ENCODE measurements around the gene DAP3. TPM values are rescaled to one million over a fixed set of nuclear protein-coding genes. Genes with fewer than 3 reads are reported as not detected.
"Not testable (repeated sequence)": the region's sequence is repeated elsewhere in the genome, so short reads cannot be mapped to it uniquely, and the experiment has no call there.

The DAP3 gene
- total and polyA plus RNA-seq, 2 donors (not counting 1 experiment from before 2014, with no cell fraction given) = 54.2 to 103 TPM

GRCh38 chr1:155706139-155706538, 17.2 kb downstream of the DAP3 start:
- no peaks in the 10 kb centered on the region for H3K27me3 ChIP-seq (ENCODE audit: control insufficient read depth, insufficient read depth, low read length)
- no peak overlapping the region for H3K9ac ChIP-seq (ENCODE audit: insufficient read depth, low read length)
- peak; percentile 40 to 73 for DNase-seq (ENCODE audit: low read depth in 2 of 2)
- no peak overlapping the region for H3K4me2 ChIP-seq (ENCODE audit: extremely low read depth, insufficient read depth, low read length)
- H3K9me3 ChIP-seq (ENCODE audit: control insufficient read depth, insufficient read depth, low read depth, low read length) = no peaks in the 10 kb centered on the region
- no peak overlapping the region for H3K27ac ChIP-seq (ENCODE audit: insufficient read depth, low read length)
- H2AFZ ChIP-seq (ENCODE audit: low read length) = no peak overlapping the region
- H4K20me1 ChIP-seq (ENCODE audit: control insufficient read depth, extremely low read depth, insufficient read depth, low read length) = no peaks in the 10 kb centered on the region
- H3K4me3 ChIP-seq (replicated peaks in 1 of 4; ENCODE audit: control extremely low read depth in 1 of 4, insufficient read depth in 1 of 4, low read depth in 3 of 4, low read length in 4 of 4) = no peak overlapping the region
- no peaks in the 10 kb centered on the region for H3K4me1 ChIP-seq (ENCODE audit: control insufficient read depth, extremely low read depth, insufficient read depth, low read length)
- H3K79me2 ChIP-seq (ENCODE audit: control insufficient read depth, insufficient read depth, low read length) = peaks cover 32% of the 10 kb centered on the region
- no peak for TF ChIP-seq EZH2 (IDR thresholded peaks at IDR 0.05; ENCODE audit: low read length, missing control alignments)
- H3K36me3 ChIP-seq (ENCODE audit: control insufficient read depth, insufficient read depth, low read length) = no peaks in the 10 kb centered on the region

GRCh38 chr1:155709391-155709790, 20.5 kb downstream of the DAP3 start:
- no peaks in the 10 kb centered on the region for H3K9me3 ChIP-seq (ENCODE audit: control insufficient read depth, insufficient read depth, low read depth, low read length)
- no peak overlapping the region for H3K27ac ChIP-seq (ENCODE audit: insufficient read depth, low read length)
- H3K4me2 ChIP-seq (ENCODE audit: extremely low read depth, insufficient read depth, low read length) = no peak overlapping the region
- no peaks in the 10 kb centered on the region for H3K4me1 ChIP-seq (ENCODE audit: control insufficient read depth, extremely low read depth, insufficient read depth, low read length)
- H3K36me3 ChIP-seq (ENCODE audit: control insufficient read depth, insufficient read depth, low read length) = no peaks in the 10 kb centered on the region
- H4K20me1 ChIP-seq (ENCODE audit: control insufficient read depth, extremely low read depth, insufficient read depth, low read length) = no peaks in the 10 kb centered on the region
- no peak overlapping the region for H3K9ac ChIP-seq (ENCODE audit: insufficient read depth, low read length)
- no peak for TF ChIP-seq EZH2 (IDR thresholded peaks at IDR 0.05; ENCODE audit: low read length, missing control alignments)
- no peak for TF ChIP-seq CTCF (conservative IDR thresholded peaks at IDR 0.05 in 1 of 2, IDR thresholded peaks at IDR 0.05 in 1 of 2; ENCODE audit: low read depth in 1 of 2, low read length in 2 of 2)
- no peaks in the 10 kb centered on the region for H3K27me3 ChIP-seq (ENCODE audit: control insufficient read depth, insufficient read depth, low read length)
- no peak overlapping the region for H2AFZ ChIP-seq (ENCODE audit: low read length)
- H3K79me2 ChIP-seq (ENCODE audit: control insufficient read depth, insufficient read depth, low read length) = peaks cover 22% of the 10 kb centered on the region
- no peak overlapping the region for H3K4me3 ChIP-seq (replicated peaks in 1 of 4; ENCODE audit: control extremely low read depth in 1 of 4, insufficient read depth in 1 of 4, low read depth in 3 of 4, low read length in 4 of 4)
- no peak for DNase-seq (ENCODE audit: low read depth in 2 of 2)

- peaks cover 11% of the 10 kb centered on the region for H3K79me2 ChIP-seq (ENCODE audit: control insufficient read depth, insufficient read depth, low read length)
These were observed 22.6 kb downstream of the DAP3 start for GRCh38 chr1:155711457-155711856.

GRCh38 chr1:155712636-155713035, 23.7 kb downstream of the DAP3 start:
- H3K4me3 ChIP-seq (replicated peaks in 1 of 4; ENCODE audit: control extremely low read depth in 1 of 4, insufficient read depth in 1 of 4, low read depth in 3 of 4, low read length in 4 of 4); H3K27ac ChIP-seq (ENCODE audit: insufficient read depth, low read length); H3K36me3 ChIP-seq (ENCODE audit: control insufficient read depth, insufficient read depth, low read length); H2AFZ ChIP-seq (ENCODE audit: low read length); H3K27me3 ChIP-seq (ENCODE audit: control insufficient read depth, insufficient read depth, low read length); DNase-seq (ENCODE audit: low read depth in 2 of 2); H3K9me3 ChIP-seq (ENCODE audit: control insufficient read depth, insufficient read depth, low read depth, low read length); H3K79me2 ChIP-seq (ENCODE audit: control insufficient read depth, insufficient read depth, low read length); H3K4me1 ChIP-seq (ENCODE audit: control insufficient read depth, extremely low read depth, insufficient read depth, low read length); H3K9ac ChIP-seq (ENCODE audit: insufficient read depth, low read length); H4K20me1 ChIP-seq (ENCODE audit: control insufficient read depth, extremely low read depth, insufficient read depth, low read length); H3K4me2 ChIP-seq (ENCODE audit: extremely low read depth, insufficient read depth, low read length): not testable (repeated sequence)

More at GRCh38 chr1:155711457-155711856, 22.6 kb downstream of the DAP3 start:
- not testable (repeated sequence) for H3K4me1 ChIP-seq (ENCODE audit: control insufficient read depth, extremely low read depth, insufficient read depth, low read length); H3K4me2 ChIP-seq (ENCODE audit: extremely low read depth, insufficient read depth, low read length); DNase-seq (ENCODE audit: low read depth in 2 of 2); H3K9ac ChIP-seq (ENCODE audit: insufficient read depth, low read length); H3K9me3 ChIP-seq (ENCODE audit: control insufficient read depth, insufficient read depth, low read depth, low read length); H4K20me1 ChIP-seq (ENCODE audit: control insufficient read depth, extremely low read depth, insufficient read depth, low read length); H3K36me3 ChIP-seq (ENCODE audit: control insufficient read depth, insufficient read depth, low read length); H3K27ac ChIP-seq (ENCODE audit: insufficient read depth, low read length); H2AFZ ChIP-seq (ENCODE audit: low read length); H3K4me3 ChIP-seq (replicated peaks in 1 of 4; ENCODE audit: control extremely low read depth in 1 of 4, insufficient read depth in 1 of 4, low read depth in 3 of 4, low read length in 4 of 4); H3K27me3 ChIP-seq (ENCODE audit: control insufficient read depth, insufficient read depth, low read length)
